Measurements from ENCODE around the gene NEK10. TPM values are rescaled to one million over a fixed set of nuclear protein-coding genes. Genes with fewer than 3 reads are reported as not detected.
A peak's percentile ranks its signal among the peaks of the same experiment; 100 is the strongest.

NEK10 gene
- total RNA-seq, 1 experiment from 2014 or later: 4.3 TPM

GRCh38 chr3:27201492-27201891 is 167.7 kb downstream of the NEK10 start:
- no peaks in the 10 kb centered on the region for H3K79me2 ChIP-seq (ENCODE audit: low read depth)
- no peaks in the 10 kb centered on the region for H3F3A ChIP-seq (ENCODE audit: insufficient read depth, low read depth)
- H3K4me3 ChIP-seq: no peak overlapping the region
- BruUV-seq (replicated peaks): no TSS peak
- no peak for DNase-seq
- no peak overlapping the region for H3K27ac ChIP-seq
- intact Hi-C loops (cut with micrococcal nuclease; ENCODE audit: unreplicated experiment): no loop called here
- TF ChIP-seq CTCF (conservative IDR thresholded peaks at IDR 0.05) (no peak), EZH2 (IDR thresholded peaks at IDR 0.05; ENCODE audit: low read depth) (no peak)
- H2AFZ ChIP-seq: no peak overlapping the region
- no peaks in the 10 kb centered on the region for H3K4me1 ChIP-seq (replicated peaks; ENCODE audit: insufficient read depth)
- ChIA-PET POLR2A (ENCODE audit: unreplicated experiment) (no interaction called here), CTCF (no interaction called here)
- no peaks in the 10 kb centered on the region for H3K27me3 ChIP-seq (ENCODE audit: insufficient read depth, low read depth)
- no peak overlapping the region for H3K4me2 ChIP-seq
- H3K36me3 ChIP-seq (ENCODE audit: low read depth): no peaks in the 10 kb centered on the region
- no peaks in the 10 kb centered on the region for H3K9me2 ChIP-seq (ENCODE audit: insufficient read depth)
- H3K9me3 ChIP-seq (ENCODE audit: insufficient read depth, low read depth): no peaks in the 10 kb centered on the region
- H4K20me1 ChIP-seq (ENCODE audit: insufficient read depth): no peaks in the 10 kb centered on the region

- Histone ChIP-seq H3K4me3 (no peak overlapping the region), H3F3A (ENCODE audit: insufficient read depth, low read depth) (no peaks in the 10 kb centered on the region), H3K79me2 (ENCODE audit: low read depth) (no peaks in the 10 kb centered on the region), H3K9me2 (ENCODE audit: insufficient read depth) (no peaks in the 10 kb centered on the region), H3K4me1 (replicated peaks; ENCODE audit: insufficient read depth) (no peaks in the 10 kb centered on the region), H3K4me2 (no peak overlapping the region), H4K20me1 (ENCODE audit: insufficient read depth) (no peaks in the 10 kb centered on the region), H3K36me3 (ENCODE audit: low read depth) (no peaks in the 10 kb centered on the region), H3K27me3 (ENCODE audit: insufficient read depth, low read depth) (no peaks in the 10 kb centered on the region), H3K27ac (no peak overlapping the region), H2AFZ (no peak overlapping the region), H3K9me3 (ENCODE audit: insufficient read depth, low read depth) (no peaks in the 10 kb centered on the region)
- BruUV-seq (replicated peaks): no TSS peak
- DNase-seq: no peak
- POLR2A ChIA-PET (ENCODE audit: unreplicated experiment): no interaction called here
- TF ChIP-seq EZH2 (IDR thresholded peaks at IDR 0.05; ENCODE audit: low read depth) (no peak), CTCF (conservative IDR thresholded peaks at IDR 0.05) (no peak)
- CTCF ChIA-PET: no interaction called here
- intact Hi-C loops (cut with micrococcal nuclease; ENCODE audit: unreplicated experiment): no loop called here
These were observed 168.3 kb downstream of the NEK10 start for GRCh38 chr3:27200721-27201489.

GRCh38 chr3:27194861-27195483 is 174.2 kb downstream of the NEK10 start:
- Histone ChIP-seq H3K36me3 (ENCODE audit: low read depth) (no peaks in the 10 kb centered on the region), H3K27me3 (ENCODE audit: insufficient read depth, low read depth) (no peaks in the 10 kb centered on the region), H3K27ac (peak overlapping the region; percentile 75), H4K20me1 (ENCODE audit: insufficient read depth) (no peaks in the 10 kb centered on the region), H2AFZ (no peak overlapping the region), H3K4me1 (replicated peaks; ENCODE audit: insufficient read depth) (peaks cover 17% of the 10 kb centered on the region), H3K9me2 (ENCODE audit: insufficient read depth) (no peaks in the 10 kb centered on the region), H3K9me3 (ENCODE audit: insufficient read depth, low read depth) (no peaks in the 10 kb centered on the region), H3K79me2 (ENCODE audit: low read depth) (no peaks in the 10 kb centered on the region), H3F3A (ENCODE audit: insufficient read depth, low read depth) (peaks cover 11% of the 10 kb centered on the region; the same call in 1 of the 2 replicates), H3K4me2 (peak overlapping the region; percentile 46), H3K4me3 (no peak overlapping the region)
- no TSS peak for BruUV-seq (replicated peaks)
- CTCF ChIA-PET: no interaction called here
- TF ChIP-seq EZH2 (IDR thresholded peaks at IDR 0.05; ENCODE audit: low read depth) (no peak), CTCF (conservative IDR thresholded peaks at IDR 0.05) (no peak)
- POLR2A ChIA-PET (ENCODE audit: unreplicated experiment): no interaction called here
- intact Hi-C loops (cut with micrococcal nuclease; ENCODE audit: unreplicated experiment): loop anchor here (2.0 to 10.0 kb wide), 2 partner anchors 24 to 340 kb away; no protein-coding TSS in a partner anchor
- DNase-seq: no peak

Measured in PC-9 (cell line).